DND-41 (cell line): ENCODE results near the gene KDM5A.

Source experiments
- EZH2 ChIP-seq: IDR thresholded peaks from 3 replicates; pipeline ENCODE4 v1.6.1; 2012; ENCODE audit warnings: borderline replicate concordance, low read depth, mild to moderate bottlenecking, moderate library complexity, low read length, inconsistent platforms; ENCODE audit not compliant: severe bottlenecking
- TF ChIP-seq, protein P1 (sequence below): IDR thresholded peaks from 2 replicates; pipeline ENCODE4 v1.5.1; 2012; ENCODE audit warnings: borderline replicate concordance, low read length, moderate library complexity, mild to moderate bottlenecking; ENCODE audit not compliant: poor library complexity, severe bottlenecking; ENCODE audit errors: extremely low read depth

DNA sequence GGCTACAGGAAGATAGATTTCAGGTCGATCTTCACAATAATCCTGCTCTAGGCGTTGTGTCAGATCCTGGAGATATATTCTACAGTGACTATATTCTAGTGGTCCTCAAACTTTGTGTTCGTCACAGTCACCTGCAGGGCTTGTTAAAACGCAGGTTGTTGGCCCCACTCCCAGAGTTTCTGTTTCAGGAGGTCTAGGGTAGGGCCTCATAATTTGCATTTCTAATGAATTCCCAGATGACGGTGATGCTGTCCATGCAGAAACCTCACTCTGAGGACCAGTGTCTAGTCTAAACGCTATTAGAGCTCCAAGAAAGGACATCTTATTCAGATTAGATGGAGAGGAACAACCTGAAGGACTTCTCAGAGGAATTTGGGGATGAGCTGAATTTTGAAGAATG lies 113.3 kb downstream of the KDM5A start:
- TF ChIP-seq, protein P1, sequence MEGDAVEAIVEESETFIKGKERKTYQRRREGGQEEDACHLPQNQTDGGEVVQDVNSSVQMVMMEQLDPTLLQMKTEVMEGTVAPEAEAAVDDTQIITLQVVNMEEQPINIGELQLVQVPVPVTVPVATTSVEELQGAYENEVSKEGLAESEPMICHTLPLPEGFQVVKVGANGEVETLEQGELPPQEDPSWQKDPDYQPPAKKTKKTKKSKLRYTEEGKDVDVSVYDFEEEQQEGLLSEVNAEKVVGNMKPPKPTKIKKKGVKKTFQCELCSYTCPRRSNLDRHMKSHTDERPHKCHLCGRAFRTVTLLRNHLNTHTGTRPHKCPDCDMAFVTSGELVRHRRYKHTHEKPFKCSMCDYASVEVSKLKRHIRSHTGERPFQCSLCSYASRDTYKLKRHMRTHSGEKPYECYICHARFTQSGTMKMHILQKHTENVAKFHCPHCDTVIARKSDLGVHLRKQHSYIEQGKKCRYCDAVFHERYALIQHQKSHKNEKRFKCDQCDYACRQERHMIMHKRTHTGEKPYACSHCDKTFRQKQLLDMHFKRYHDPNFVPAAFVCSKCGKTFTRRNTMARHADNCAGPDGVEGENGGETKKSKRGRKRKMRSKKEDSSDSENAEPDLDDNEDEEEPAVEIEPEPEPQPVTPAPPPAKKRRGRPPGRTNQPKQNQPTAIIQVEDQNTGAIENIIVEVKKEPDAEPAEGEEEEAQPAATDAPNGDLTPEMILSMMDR: no peak
- no peak for TF ChIP-seq EZH2
